GM19099 (cell line): ENCODE results near the gene UBL4B.

Experiments used
- POLR2A ChIP-seq: IDR thresholded peaks from 3 replicates; pipeline ENCODE4 v1.6.1; 2011; ENCODE audit warnings: low read depth; ENCODE audit not compliant: insufficient read length; ENCODE audit errors: extremely low read depth

The UBL4B gene

GRCh38 chr1:110097507-110098221, 14.6 kb upstream of the UBL4B start:
- TF ChIP-seq POLR2A, result no peak

GRCh38 chr1:110098222-110099026, 13.8 kb upstream of the UBL4B start:
- no peak for TF ChIP-seq POLR2A

- TF ChIP-seq POLR2A, result no peak
These were observed 11.9 kb upstream of the UBL4B start for GRCh38 chr1:110100335-110100734.

- TF ChIP-seq POLR2A, result no peak
These were observed 10.2 kb upstream of the UBL4B start for GRCh38 chr1:110102081-110102480.

GRCh38 chr1:110106013-110106941, 6.0 kb upstream of the UBL4B start:
- no peak for TF ChIP-seq POLR2A

GRCh38 chr1:110107867-110108469, 4.3 kb upstream of the UBL4B start:
- TF ChIP-seq POLR2A, result no peak

- no peak for TF ChIP-seq POLR2A
These were observed 1.2 kb upstream of the UBL4B start for GRCh38 chr1:110111081-110111480.

GRCh38 chr1:110112656-110113055, 413 bp downstream of the UBL4B start:
- TF ChIP-seq POLR2A, result no peak

GRCh38 chr1:110113551-110113950, 1.3 kb downstream of the UBL4B start:
- no peak for TF ChIP-seq POLR2A

- TF ChIP-seq POLR2A, result no peak
These were observed 1.9 kb downstream of the UBL4B start for GRCh38 chr1:110114173-110114572.

GRCh38 chr1:110114784-110115183, 2.5 kb downstream of the UBL4B start:
- TF ChIP-seq POLR2A, result no peak

- TF ChIP-seq POLR2A, result no peak
These were observed 6.6 kb downstream of the UBL4B start for GRCh38 chr1:110118636-110119396.

GRCh38 chr1:110119843-110120242, 7.6 kb downstream of the UBL4B start:
- TF ChIP-seq POLR2A, result no peak

GRCh38 chr1:110120960-110121561, 8.8 kb downstream of the UBL4B start:
- TF ChIP-seq POLR2A, result no peak
